Stimulated activated CD4-positive, alpha-beta T cell treated with anti-CD3 and anti-CD28 coated beads, TNF-alpha, amount 100 ng/mL, for 1 hour (primary cell): ENCODE results near the gene GPR171.

Experiments used
- DNase-seq, 3 donors: peaks; one replicate each; pipeline ENCODE4 v3.0.0-alpha.2; 2020; ENCODE audit warnings: low read depth in 3 of 3, low spot score in 1 of 3

Gene GPR171

DNA sequence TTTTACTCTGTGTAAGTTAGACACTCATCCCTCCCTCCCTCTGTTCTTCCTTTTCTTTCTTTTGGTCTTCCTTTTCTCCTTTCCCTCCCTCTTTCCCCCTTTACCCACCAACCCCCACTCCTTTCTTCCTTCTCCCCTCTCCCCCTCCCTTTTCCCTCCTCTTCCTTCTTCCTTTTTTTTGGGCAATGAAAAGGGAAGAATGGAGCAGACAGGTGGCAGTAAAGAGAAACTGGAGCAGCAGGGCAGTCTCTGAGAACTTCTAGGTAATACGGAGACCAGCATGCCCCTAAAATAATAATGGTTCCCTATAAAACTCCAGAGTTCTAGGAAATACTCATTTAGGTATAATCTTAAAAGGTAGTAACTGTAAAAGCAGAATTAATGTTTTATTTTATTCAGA lies 11.4 kb upstream of the GPR171 start:
- no peak for DNase-seq

DNA sequence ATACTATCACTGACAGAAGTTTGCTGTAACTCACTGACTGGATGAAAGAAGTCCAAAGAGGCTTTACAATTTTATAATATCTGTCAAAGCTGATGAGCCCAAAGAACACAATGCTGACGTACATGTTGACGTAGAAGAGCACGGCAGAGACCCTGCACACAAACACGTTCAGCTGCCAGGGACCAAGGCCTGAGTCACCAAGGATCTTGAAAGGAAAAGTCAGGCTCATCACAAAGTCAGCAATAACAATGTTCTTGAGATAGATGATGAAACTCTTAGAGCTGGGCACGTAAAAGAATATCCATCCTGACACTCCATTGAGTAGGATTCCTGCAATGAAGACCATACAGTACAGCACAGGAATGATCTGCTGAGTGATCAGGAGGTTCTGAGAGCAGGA lies 10.9 kb upstream of the GPR171 start:
- no peak for DNase-seq

DNA sequence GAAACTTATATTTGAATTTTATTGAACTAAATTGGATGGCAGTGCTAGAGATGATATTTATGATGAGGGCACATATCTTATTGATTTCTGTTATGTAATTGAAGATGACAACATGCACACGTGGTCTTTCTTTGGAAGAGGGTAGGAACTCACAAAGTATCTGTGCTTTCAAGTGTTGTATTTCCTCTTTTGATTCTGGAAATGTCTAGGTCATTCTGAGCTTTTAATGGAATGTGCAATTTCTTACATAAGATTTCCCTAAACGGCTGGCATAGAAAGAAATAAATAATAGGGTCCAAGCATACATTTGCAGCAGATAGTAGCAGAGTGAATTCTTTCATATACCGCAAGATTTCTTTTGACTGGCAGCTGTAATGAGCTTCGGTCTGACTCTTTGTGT lies 10.1 kb upstream of the GPR171 start:
- DNase-seq: no peak

DNA sequence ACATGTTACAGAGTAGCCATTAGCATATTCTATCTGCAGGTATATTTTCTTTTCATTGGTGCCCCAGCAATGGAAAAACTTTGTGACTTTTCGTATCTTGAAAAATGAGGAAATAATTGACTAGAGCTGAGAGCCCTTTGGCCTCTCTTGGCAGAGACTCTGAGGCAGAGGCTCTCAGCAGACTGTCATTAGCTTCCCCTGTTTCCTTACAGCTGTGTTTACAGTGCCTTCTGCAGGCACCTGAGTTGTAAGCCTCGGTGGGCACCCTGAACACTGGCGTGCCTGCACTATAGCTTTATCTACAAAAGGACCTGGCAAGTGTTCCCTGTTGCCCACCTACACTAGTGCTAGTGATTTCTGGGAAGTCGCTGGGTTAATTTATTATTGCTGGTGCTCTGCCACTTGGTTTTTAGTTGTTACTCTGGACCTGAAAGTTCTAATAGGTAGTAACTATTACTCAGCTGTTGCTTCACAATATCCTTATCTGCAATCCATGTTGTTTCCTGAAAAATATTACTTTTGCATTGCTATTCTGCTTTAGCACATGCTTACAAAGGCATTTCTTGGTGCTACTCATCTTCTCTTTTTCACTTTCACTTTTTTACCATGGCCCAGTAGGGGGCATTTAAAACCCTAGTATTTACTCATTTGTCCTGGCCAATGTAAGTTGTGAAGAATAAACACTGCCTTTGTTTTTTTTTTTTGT lies 7.8 kb upstream of the GPR171 start:
- no peak for DNase-seq

DNA sequence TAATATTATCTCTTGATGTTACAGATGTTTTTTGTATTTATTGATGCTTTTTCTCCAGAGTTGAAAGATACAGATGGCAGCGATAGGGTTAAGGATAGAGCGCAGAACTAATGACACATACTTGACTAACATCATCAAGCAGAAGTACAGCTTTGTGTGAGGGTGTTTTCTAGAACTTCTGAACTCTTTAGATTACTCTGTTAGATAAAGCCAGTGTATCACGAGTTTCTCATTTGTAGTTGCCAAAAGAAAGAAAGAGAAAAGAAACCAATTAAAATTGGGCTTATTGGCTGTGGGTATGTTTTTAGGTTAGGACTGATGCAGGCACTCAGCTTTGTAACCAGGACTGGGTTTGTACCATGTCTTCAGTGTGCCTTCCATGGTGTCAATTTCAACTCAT lies 6.6 kb upstream of the GPR171 start:
- DNase-seq: no peak

DNA sequence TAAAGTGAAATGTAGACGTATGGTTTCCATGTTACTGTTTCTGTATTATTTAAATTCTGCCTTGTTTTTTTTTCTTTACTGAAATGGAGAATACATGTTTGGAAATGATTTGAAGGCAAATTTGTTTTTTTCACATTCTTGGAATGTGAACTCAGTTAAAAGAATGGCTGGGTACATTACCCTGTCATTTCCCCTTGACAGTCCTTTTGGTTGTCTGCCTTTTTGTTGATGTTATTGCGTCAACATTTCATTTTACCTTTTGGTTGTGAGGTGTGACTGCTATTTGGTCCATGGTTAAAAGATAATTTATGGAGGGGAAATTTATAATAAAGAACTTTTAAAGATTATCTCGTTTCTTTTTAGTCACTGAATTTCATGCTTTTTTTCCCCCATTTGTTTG lies 3.2 kb upstream of the GPR171 start:
- no peak for DNase-seq

DNA sequence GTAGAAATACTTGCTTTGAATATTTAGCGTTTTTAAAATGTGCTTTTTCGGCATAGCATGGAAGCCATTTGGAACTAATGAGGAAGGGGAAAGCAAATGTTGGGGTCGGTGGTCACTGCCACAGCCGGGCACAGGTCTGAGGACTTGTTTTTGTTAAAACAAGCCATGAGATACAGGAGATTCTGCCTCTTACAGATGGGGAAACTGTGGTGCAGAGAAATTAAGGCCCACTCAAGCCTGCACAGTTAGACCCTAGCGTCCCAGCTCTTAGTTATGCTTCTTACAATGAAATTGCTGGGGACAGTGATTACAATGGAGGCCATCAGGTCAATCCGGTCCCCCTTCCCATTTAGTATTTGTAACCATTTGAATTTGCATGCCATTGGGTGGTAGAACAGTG lies 2.5 kb upstream of the GPR171 start:
- no peak for DNase-seq

DNA sequence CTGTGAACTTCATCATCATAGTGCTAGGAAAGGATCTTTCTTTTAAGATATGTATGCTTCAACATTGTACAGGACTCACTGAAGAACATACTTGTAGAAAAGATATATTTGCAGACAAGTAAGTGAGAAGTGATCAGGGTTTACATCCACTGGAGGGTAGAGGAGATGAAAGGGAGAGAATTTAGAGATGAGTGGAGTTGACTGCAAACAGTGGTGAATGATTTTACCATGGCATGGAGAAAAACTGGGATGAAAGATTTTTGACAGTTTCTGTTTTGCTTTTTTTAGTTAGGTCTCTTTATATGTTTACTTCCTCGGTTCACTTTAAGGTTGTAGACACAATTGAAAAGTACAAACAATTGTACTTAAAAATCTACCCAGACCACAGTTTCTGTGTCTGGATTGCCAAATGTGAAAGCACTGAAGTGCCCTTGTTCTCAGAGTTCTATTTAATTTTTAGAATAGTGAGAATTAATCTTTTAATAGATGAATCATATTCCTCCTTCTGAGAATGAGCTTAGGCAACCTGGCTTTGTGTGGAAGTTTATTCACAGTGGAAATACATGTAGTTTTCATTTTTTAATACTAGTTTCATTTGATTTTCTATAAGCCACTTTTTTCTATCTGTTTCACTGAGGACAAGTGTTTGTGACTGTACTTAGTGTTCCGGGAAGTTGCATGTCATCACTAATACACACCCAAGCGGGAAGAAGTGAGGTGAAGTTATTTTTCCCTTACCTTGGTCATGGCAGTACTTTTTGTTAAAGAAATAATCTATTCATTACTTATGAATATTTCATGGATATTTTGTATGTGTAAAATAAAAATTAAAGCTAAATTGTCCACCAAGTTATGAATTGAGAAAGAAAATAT lies 1.8 kb upstream of the GPR171 start:
- DNase-seq: no peak

DNA sequence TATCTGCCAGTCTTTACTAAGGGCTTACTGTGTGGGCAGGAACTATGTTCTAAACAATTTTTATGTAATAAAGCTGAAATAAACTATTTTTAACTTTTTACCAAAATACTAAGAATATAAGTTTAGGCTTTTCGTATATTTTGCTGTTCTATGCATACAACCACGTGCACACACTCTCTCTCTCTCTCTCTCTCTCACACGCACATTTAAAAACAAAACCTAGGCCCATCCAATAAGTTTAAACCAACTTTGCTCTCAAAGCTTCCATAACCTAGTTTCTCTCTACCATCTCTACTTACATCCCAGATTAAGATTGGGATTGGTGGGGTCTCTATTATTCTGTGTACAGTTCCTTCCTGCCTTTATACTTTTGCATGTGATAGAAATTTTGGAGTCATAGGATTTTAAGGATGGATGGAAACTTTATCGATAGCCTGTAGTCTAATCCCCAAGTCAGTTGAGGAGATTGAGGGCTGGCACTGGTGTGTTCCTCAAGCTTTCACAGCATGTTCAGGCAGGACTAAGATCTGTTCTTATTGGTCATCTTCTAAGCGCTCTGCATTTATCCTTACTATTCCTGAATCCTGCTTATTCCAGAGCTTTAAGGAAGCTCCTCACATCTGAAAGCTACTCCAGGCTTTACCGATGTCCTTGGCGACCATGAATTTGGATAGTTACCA lies 1.8 kb downstream of the GPR171 start:
- DNase-seq: no peak

DNA sequence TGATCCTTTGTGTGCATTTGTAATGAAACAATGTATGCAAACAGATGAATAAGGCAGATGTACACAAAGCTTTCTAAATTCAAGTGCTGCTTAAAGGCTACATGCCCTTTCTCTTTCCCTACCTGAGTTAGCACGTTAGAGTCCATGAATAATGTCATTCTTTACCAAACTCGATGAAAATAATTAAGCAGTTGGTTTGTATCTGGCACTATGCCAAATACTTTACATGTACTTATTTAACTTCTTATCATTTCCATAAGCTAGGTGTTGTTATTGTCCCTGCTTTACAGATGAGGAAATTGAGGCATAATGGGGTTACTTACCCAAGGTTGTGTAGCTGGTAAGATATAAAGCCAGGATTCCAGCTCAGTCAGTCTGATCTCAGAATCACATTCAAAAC lies 2.4 kb downstream of the GPR171 start:
- no peak for DNase-seq

DNA sequence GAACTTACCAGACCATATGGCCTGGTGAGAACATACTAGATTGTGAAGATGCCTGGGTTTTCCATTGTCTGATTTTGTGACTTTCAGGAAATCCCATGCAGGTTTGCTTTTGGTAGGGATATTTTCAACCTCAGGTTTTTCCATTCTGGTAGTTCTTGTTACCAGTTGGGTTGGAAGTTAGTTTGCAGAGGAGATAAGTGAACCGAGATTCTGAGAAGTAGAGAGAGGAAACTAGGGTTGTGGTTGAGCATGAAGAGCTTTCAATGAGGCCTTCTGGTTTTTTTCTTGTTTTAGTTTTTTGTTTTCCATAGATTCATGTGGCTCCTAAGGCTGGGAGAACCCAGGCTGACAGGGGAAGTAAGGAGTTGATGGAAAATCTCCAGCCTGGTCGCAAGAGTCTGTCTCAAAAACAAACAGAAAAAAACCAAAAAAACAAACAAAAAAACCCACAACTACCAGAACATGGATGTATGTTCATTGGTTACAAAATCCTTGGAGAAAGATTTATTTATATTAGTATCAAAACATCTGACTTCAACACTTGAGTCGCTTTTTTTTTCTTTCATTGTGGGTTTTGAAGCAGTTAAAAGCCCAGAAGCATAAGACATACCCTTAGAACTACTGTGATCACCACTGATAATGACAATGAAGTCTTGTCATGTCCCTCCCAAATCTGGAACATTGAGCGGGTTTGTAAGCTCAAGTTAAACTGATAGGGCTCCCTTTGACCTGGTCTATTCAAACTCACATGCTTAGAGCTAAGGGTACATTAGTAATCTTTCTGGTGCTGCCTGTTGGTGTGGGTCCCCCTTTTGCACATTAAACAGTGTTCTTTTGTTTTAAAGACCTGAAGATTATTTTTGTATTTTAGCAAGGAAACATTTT lies 3.2 kb downstream of the GPR171 start:
- no peak for DNase-seq

DNA sequence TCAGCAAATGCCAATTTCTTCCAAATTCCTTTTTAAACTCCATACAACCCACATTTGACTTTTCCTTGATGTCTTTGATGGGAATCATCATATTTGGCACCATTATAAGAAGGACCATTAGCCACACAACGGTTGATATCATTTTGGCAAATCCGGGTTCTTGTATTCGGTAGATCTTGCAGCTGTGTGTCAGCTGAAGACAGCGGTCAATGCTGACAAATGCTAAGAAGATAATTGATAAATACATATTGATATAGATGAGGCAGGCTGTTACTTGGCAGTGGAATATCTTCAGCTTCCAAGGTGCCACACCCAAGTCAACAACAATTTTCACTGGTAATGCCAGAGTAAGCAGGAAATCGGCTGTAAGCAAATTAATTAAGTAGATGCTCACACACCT lies 4.2 kb downstream of the GPR171 start:
- DNase-seq: no peak

DNA sequence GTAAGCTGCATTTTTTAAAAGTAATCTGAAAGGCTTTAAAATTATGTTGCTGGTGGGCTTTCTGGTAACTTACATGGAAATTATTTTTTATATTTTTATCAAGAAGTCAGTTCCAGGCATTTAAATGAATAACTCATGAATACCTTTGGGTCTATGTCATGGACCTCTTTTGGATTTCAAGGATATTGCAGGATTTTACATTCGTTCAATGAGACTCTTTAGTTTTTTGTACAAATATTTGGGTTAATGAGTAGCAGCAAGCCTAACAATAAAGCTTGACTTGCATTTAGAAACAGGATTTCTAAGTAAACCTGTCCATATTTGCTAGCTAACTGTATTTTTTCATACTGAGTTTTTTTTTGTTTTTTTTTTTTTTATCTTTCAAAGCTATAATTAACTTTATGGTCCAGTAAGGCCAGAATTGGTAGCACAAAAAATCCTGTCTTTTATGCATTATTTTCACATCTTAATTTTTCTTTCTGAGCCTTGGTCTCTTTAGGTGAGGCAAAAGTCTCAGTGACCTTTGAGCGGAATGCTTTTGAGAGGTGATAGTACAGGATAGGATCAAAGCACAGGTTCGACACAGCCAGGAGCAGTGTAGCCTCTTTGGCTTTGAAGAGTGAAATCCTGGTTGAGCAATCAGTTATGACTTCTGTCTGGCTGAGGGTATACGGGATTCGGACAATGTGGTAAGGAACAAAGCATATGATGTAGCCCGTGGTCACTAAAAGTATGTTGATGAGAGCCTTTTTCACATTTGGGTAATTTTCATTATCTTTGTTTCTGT lies 4.8 kb downstream of the GPR171 start:
- no peak for DNase-seq

DNA sequence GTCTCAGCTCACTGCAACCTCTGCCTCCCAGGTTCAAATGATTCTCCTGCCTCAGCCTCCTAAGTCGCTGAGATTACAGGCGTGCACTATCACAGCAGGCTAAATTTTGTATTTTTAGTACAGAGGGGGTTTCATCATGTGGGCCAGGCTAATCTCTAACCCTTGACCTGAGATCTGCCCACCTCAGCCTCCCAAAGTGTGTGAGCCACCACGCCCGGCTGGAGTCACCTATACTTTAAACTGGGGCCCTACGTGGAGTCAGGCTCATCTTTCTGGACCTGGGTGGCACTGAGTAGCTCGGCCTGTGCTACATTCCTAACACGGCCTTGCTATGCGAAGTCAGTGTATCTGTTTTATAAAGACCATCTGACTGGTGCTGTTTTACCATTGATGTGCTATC lies 5.8 kb downstream of the GPR171 start:
- no peak for DNase-seq

DNA sequence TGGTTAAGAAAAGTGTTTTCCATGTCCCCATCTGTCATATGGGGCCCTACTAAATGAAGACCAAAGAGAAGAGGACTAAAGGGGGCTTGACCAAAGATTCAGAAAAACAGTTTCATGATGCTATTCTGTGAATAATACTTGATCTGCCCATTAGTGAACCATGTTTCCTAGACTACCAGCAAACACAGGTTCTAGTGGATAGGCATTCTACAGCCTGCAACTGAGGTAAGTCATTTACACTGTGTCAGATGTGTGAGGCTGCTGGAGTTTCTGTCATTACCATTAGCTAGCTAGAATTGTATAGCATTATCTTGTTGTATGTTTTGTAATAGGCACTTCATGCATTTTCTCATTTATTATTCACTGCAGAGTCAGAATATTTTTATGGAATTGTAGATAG lies 6.6 kb downstream of the GPR171 start:
- DNase-seq: no peak

DNA sequence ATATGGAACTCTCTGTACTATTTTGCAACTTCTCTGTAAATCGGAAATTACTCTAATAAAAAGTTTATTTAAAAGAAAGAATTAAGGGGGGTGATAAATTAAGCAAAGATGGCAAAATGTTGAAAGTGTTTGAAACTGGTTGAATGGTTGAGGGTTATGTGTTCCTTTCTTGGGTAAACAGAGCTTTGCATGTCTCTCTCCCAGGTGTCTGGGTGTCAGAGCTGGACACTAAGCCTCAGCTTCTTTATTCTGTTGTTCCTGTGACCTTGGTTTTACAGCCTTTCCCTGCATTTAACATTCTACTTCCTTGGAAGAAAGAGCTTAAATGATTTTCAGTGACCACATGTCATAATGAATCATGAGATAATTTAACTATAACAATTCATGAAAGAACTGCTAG lies 7.2 kb downstream of the GPR171 start:
- DNase-seq: no peak

DNA sequence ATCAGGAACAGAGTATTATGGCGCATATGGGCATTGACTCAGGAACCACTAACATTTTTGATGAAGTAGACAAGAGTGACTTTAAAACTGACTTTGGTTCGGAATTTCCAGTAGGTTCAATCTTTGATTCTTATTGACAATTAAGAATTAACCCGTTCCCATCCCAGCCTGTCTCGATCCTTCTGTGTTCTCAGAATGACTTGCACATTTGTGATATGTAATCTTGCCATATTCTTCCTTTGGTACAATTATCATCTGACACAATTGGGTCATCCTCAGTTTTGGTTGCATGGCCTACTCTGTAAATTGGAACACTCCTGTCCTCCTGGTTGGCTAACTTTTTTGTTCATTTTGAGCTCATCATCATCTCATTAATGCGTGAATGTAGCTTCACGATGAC lies 10.5 kb downstream of the GPR171 start:
- no peak for DNase-seq

DNA sequence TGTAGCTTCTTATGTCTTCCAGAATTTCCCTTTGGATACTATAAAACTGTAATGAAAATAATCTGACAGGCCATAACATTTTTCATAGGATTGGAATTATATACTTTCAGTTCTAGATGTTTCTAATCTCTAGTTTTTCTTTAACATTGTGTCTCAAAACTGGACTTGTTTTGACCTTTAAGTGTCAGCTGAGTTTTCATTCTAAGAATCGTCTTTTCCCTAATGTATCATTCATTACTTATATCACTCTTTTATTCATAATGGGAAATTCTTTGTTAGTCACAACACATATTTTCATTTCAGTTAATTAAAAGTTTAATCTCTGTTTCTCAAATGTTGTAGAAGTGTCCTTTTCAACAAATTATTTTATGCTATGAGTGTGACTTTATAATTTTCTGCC lies 11.9 kb downstream of the GPR171 start:
- no peak for DNase-seq

DNA sequence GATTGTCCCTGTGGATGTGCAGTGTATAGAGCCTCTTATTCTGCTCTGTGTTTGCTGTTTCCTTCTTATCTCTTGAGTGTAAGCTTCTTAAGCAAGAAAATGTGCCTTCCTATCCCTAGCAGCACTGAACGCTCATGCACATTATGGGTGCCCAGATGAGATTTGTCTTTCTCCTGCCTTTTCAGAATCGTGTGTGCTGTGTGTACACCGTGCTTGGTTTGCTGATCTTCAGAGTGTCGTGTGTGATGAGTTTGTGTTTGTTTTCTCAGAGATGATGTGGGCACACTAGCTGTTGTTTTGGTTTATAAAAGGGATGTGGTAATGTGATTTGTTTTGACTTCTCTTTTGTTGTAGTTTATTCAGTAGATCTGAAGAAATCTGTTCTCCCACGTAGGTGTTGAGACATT lies 19.7 kb downstream of the GPR171 start:
- no peak for DNase-seq

DNA sequence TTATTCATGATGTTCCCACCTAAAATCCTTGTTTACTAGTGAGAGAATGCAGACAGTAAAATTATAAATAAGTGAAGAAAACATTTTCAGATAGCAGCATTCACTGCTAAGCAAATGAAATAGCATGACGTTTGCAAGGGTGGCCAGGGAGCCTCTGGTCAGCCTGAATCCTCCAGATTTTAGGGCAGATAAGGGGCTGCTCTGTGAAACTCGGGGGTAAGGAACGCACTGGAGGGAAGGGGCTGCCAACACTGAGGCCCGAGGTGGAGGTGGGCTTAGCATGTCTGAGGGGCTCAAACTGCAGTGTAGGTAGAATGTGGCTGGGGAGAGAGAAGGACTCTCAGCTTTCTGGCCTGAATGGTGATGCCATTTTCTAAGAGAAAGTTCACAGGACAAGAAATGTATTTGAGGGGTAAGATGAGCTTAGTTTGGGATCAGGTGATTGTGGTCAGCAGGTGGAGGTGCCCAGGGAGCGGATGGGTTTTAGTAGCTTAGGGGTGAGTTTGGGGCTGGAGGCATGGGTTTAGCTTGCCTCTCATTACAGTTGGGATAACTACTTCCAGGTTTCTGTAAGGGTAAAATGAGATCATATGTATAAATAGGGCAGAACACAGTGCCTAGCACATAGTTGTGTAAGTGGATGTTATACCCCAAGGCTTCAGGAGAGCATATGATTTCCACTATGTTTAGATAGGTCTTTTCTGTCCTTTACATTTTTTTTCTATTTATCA lies 20.5 kb downstream of the GPR171 start:
- DNase-seq: no peak
